ENCODE data around the gene CAMTA1.

GRCh38 chr1:6870571-6870970, 85.3 kb downstream of the CAMTA1 start:
- TF ChIP-seq POLR2A (IDR thresholded peaks at IDR 0.05; ENCODE audit: low read length) (no peak), GATA1 (IDR thresholded peaks at IDR 0.05; ENCODE audit: low read depth, low read length) (no peak)

Measured in erythroblast (primary cell).